GM18907 (cell line): ENCODE measurements around the gene MRFAP1L1.
"Not testable (repeated sequence)": the region's sequence is repeated elsewhere in the genome, so short reads cannot be mapped to it uniquely, and the experiment has no call there.

ENCODE experiments used
- ATAC-seq: cut with Tn5 transposase; IDR thresholded peaks from one replicate; pipeline ENCODE4 v1.9.1; 2021; ENCODE audit warnings: mild to moderate bottlenecking, moderate library complexity; ENCODE audit not compliant: unreplicated experiment

MRFAP1L1 gene

DNA sequence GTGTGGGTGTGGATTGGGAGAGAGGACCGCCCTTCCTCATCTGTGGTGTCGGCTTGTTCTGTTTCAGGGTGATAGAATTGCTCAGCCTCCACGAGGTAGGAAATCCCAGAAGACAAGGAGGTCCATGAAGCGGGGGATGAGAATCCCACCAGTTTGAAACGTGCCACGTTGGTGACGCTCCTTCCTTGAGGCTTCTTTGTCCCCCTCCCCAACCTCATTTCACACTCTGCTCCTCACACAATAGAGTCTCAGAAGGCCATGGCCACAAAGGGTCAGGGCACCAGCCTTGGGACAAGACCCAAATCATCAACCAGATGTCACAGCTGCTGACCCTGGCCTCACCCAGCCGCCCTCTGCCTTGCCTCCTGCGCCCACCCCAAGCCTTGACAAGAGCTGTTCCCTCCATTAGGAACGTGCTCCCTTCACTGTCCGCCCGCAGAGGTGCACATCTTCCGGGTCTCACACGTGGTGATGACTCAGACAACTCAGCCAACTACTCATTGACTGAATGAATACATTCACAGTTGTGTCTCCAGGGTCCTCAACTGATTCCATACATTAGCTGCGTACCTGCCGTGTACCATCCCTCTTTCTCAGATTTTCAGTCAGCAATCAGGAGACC lies 24.6 kb upstream of the MRFAP1L1 start:
- no peak for ATAC-seq

DNA sequence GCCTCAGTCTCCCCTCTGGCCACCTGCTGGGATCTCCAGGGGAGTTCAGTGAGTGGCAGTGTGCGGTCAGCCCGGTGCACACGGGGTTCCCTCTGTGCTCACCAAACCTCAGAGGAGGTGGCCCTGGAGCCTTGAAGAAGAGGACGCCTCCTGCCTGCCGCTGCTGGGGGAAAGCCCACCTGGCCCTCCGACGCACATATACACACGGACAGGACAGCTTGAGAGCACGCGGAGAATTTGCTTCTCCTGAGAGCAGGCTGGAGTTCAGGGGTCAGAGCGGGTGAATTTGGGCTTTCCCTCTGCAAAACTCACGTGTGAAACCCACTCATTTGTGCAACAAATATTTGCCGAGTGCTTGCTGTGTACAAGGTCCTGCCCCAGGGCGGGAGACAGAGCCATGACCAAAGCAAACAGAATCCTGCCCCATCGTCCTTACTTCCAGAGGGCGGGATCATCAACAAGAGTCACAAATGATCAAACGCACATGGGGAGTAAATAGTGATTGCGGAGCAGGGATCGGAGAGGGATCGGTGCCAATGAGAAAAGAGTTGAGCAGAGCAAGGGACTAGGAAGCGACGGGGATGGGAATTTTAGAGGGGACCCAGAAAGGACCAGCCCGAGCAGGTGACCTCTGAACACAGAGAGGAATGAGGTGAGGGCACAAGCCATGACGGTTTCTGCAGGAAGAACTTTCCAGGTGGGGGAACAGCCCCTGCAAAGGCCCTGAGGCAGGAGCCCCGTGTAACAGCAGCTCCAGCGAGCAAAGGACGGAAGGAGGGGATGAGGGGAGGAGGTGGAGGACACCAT lies 23.9 kb upstream of the MRFAP1L1 start:
- ATAC-seq, result no peak

DNA sequence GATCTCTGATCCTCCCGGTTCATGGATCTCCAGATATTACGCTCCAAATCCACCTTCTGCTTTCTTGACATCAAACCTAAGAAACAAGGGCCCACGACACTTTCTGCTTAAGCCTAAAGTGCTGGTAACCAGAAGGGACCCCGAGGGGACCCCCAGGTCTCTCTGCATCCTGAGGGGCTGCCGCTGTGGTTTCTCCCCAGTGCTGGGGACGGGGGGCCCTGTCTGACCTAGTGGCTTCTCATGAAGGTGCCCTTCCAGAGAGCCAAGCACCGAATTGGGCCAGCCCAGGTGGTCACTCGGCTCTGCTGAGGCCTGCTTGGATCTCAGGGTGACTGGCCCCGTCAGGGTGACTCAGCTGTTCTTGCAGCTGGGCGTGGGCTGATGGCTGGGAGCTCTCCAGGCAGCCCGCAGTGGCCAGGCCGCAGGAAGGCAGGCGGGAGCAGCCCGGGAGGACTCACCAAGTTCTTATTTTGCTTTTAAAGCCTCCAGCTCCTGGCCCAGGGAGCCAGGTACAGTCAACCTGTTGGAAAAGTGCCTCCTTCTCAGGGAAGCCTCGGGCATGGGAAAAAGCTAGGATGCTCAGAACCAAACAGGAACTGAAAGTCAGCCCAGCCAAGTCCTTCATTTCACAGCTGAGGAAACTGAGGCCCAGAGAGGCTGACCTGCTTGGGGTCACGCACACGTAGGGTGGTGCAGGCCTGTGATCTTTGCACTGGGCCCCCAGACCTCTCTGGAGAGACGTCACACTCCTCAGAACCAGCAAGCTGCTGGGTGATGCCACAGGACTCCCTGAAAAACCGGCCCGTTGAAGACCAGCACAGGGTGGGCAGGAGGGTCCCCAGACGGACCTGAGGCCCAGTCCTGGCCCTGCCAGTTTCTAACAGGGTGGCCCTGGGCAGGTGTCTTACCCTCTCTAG lies 23.0 kb upstream of the MRFAP1L1 start:
- no peak for ATAC-seq

DNA sequence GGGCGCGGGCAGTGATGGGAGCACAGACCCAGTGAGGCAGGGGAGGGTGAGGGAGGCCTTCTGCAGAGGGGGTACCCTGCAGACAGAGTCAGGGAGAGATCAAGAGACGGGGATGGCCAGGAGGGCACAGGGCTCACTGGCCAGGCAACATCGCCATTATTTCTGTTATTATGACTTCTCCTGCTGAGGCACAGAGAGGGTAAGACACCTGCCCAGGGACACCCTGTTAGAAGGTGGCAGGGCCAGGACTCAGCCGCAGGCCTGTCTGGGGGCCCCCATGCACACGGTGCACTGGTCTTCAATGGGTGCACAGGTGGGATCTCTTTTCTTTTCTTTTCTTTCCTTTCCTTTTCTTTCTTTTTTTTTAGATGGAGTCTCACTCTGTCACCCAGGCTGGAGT lies 22.1 kb upstream of the MRFAP1L1 start:
- ATAC-seq, result no peak

DNA sequence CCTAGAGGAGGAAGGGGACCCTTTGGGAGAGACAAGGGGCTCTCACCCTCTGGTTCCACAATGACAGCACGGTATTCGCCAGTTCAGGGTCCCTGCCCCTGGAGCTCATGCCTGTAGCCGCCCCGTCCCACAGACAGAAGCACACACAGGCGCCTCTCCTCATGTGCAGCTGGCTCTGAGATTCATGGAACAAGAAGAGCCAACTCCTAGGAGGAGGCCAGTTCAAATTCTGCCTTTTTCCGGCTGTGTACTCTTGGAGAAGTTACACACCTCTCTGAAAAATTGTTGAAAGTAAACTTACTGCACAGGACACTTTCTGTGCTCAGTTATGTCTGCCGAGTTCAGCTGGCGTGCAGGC lies 21.6 kb upstream of the MRFAP1L1 start:
- ATAC-seq, result no peak

DNA sequence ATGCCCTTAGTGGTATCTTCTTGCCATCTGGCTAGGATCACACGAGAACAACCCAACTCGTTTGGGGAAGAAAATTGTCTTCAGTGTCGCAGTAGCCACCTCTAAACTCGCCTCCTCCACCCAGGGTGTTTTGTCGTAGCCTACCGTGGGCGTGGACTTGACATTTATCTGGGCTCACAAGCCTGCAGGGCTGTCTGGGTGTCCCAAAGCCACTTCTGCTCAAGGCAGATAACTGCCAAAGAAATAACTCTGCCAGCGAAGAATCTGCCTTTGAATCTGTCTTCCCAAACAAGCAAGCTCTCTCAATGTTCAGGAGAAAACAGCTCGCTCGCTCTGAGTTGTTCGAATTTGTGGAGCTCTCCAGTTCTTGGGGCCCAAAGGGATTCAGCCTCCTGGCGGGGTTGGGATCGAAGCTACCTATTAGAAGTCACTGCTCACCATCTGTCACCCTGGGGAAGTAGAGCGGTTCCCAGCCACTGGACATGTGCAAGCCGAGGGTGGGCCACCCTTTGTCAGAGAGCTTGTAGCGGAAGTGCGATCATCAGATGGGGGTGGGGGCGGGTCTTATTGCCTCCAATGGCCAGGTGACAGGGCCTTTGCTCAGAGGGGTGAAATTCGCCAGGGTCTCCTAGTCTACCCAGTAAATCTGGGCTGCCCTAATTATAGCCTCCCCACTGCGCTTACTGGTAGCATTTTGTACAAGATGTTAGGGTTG lies 21.1 kb upstream of the MRFAP1L1 start:
- no peak for ATAC-seq

DNA sequence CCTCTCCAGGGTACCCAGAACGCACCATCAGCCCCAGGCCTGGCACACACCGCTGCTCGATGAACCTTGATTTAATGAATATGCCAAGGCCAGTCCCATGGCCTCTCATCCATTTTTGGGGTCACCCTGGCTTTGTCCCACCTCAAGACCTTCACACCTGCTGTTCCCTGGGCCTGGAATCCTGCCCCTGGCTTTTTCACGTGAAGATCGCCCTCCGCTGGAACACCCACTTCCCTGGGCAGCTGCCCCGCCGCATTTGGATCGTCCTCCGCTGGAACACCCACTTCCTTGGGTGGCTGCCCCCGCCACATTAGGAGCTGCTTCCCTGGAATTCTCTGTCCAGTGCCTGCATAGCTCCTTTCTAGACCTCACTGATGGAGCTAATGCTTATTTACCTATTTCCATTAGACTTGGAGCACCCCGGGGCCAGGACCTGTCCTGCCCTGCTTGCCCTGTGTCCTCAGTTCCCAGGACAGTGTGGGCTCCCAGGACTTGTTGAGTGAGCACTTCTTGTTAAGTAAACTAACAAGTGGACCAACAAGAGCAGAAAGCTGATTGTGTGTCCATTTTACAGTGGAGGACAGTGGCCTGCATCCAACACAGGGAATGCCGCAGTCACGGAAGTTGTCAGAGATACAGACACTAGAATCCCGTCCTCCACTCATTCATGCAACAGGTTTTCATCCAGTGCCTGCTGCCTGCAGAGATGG lies 18.8 kb upstream of the MRFAP1L1 start:
- no peak for ATAC-seq

DNA sequence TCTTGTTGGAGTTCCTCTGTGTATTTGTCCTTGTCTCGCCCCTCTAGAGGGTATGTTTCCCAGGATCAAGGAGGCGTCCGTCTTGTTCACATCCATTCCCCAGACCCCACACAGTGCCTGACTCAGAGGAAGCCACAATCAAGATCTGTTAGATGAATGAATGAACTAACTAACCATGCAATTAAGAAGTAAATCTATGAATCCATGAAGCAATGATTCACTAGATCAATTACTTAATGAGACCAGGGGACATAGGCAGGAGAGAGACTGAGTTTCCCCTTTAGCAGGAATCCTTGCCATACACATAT lies 18.2 kb upstream of the MRFAP1L1 start:
- no peak for ATAC-seq

DNA sequence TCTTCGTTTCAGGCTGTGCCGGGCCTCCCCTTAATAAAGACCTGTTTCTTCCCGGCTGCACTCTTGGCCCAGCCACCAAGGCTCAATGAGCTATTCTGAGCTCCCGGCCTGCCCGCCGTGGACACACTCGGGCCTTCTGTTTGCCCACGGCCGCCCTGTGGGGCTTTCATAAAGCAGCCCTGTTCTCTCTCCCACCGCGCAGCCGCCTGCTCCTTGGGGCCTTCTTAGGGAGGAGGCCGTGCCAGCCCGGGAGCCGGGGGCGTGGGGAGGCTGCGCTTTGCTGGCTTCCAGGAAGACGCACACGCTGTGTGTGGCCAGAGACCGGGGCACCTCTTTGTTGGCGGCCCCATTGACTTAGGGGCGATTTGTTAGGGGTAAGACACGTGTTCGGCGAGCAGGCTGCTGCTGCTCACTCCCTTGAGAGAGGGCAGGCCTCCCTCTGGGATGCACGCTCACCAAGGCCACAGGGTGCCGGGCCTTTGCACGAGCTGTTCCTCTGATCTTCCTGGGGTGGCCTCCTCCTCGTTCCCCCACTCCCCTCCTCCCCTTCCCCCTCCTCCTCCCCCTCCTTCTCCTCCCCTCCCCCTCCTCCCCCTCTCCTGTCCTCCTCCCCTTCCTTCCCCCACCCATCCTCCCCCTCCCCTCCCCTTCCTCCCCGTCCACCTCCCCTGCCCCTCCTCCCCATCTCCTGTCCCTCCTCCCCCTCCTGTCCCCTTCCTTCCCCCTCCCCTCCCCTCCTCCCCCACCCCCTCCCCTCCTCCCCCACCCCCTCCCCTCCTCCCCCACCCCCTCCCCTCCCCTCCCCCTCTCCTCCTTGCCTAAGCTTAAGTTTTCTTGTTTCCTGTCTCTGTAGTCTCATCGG lies 17.6 kb upstream of the MRFAP1L1 start:
- ATAC-seq, result no peak

DNA sequence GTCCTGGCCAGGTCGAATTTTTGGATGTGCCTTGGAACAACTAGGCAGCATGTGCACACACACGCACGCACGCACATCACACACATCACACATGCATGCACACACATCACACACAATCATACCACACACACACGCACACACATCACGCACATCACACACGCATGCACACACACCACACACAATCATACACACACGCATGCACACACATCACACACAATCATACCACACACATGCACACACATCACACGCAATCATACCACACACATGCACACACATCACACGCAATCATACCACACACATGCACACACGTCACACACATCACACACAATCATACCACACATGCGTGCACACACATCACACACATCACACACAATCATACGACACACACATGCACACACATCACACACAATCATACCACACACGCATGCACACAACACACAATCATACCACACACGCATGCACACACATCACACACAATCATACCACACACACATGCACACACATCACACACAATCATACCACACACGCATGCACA lies 15.8 kb upstream of the MRFAP1L1 start:
- not testable (repeated sequence) for ATAC-seq

DNA sequence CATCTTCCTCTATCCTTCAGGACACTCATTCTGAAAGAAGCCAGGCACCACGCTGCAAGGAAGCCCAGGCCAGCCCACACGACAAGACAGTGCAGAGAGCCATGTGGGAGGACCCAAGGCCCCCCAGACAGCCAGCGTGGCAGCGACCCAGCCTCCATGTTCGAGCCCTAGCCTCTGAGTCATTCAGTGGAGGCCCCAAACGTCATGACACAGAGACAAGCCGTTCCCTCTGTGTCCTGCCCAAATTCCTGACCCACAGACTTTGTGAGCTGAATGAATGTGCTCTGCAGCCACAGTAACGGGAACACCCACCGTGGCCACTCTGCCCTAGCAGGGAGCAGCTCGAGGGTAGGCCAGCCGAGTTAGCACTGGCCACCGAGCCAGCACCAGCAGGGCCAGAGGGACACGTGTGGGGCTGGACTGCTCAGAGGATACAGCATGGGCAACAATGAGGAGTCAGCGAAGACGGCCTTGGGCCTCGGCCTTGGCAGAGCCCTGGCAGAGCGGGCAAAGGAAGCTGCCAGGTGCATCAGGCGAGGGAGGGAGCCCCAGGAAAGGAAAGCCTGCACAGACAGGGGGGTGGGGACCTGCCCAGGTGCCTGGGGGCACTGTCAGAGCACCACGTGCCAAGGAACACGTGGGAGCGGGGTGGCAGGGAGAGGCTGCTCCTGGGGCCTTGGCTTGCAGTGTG lies 14.9 kb upstream of the MRFAP1L1 start:
- ATAC-seq, result no peak

DNA sequence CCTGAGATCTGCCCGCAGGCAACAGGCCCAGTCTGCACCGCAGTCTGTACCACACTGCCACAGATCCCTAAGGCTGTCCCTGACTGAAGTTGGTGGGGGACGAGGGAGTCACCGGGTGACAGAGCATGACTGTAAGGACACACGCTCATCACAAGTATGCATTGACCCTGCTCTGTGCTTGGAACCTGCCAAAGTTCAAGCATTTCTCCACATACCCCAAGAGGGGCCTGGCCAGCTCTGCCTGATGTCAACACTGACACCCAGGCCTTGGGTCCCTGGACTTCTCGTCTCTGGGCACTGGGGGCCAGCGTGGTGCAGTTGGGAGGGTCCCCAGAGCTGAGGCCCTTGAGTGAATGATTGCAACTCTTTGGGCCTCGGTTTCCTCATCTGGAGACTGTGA lies 14.2 kb upstream of the MRFAP1L1 start:
- ATAC-seq, result no peak

DNA sequence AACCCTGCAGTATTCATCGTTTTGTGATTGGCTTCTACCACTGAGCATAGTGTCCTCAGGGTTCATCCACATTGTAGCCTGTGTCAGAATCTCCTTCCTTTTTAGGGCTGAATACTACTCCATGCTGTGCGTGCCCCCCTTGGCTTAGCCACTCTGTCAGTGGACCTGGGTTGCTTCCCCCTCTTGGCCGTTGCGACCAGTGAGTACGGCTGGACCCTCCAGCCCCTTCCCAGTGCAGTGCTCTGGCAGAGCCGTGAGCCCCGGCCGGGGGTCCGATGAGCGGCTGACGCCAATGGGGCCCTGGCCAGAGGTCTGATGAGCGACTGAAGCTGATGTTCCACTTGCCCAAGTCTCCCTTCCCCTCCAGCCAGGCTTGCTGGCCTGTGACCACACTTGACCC lies 13.2 kb upstream of the MRFAP1L1 start:
- no peak for ATAC-seq

DNA sequence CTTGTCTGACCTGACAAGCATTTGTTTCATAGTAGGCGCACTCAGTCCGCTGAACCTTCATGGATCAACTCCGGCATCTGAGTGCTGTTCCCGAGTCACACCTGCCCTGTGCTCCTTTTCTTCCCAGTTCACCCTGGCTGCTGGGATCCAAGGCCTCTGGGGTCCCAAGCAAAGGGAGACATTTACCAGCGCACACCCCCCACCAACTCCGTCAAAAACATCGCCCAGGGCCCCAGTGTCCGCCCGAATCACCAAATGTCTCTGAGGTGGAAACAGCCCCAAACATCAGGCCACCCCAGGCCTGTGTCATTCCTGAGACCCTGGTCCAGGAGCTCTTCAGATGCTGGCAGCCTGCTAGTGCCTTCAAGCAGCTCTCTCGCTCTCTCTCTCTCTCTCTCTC lies 11.5 kb upstream of the MRFAP1L1 start:
- no peak for ATAC-seq

DNA sequence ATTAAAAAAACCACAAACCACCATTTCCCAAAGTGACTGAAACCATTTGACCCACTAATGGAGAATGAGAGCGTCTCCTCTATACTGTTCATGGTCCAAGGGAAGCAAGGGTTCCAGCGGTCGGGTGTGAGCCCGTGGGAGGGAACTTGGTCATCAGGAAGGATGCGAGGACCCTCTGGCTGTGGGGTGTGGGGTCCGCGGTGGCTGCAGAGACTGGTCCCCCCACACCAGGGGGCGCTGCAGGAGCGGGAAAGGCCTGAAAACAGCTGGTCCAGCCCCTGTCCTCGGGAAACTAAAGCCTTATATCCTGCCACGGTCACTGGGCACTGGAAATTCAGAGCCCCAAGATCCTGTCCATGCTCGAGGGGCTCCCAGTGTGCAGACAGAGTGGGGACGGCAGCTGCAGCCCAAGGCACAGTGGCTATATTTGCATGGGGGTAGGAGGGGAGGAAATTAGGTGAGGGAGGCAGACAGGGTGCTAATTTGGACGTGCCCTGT lies 10.6 kb upstream of the MRFAP1L1 start:
- no peak for ATAC-seq

DNA sequence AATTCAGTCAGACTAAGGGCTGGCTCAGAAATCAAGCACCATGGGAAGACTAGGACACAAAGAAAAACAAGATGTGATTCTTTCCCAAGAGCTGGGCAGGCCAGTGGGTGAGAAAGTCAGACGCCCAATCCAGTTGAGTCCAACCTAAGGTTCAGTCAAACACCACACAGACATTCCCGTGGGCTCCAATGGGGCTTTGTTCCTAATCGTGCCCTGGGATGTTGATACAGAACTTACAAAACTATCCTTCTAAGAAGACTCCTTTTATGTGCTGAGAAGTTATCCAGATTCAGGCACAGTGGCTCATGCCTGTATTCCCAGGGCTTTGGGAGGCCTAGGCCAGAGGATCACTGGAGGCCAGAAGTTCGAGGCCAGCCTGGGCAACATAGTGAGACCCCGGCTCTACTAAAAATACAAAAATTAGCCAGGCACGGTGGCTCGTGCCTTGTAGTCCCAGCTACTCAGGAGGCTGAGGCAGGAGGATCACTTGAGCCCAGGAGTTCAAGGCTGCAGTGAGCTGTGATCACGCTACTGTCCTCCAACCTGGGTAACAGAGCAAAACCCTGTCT lies 10.0 kb upstream of the MRFAP1L1 start:
- ATAC-seq, result no peak

DNA sequence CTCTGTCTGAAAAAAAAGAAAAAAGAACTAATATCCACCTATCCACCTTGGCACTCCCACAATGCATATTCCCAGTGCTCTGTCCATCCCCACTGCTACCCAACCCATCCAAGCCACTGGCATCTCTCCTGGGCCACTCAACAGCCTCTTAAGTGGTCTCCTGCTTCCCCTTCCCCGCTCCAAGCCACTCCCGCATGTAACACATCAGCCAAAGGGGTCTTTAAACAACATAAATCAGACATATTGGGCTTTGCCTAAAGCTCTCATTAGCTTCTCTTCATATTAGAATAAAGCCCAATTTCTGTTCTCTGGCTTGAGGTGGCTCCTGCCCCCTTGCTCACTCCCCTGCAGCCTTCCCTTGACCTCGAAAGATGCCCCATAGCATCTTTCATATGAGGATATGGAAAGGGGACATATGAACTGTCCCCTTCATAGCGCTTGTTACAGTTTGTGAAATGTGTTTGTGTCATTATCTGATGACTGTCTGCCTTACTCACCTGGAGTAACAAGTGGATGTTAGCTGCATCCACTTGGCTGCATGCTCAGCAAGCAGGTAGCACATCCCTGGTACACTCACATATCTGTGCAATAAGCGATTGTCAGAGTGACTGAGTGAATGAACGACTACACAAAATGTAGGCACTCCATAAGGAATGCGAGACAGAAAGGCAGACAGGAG lies 9.4 kb upstream of the MRFAP1L1 start:
- no peak for ATAC-seq
